Skeletal muscle satellite cell (primary cell): Measurements from ENCODE around the gene OR51B2. TPM values are rescaled to one million over a fixed set of nuclear protein-coding genes. Genes with fewer than 3 reads are reported as not detected.

Source experiments
- H3K27me3 ChIP-seq: 2 replicates; pipeline ENCODE4 v1.7.0; 2013; ENCODE audit warnings: low read length; ENCODE audit not compliant: control insufficient read depth, insufficient read depth
- H3K36me3 ChIP-seq: 2 replicates; pipeline ENCODE4 v1.7.0; 2013; ENCODE audit warnings: mild to moderate bottlenecking, control low read depth, low read length; ENCODE audit not compliant: insufficient read depth
- H3K4me1 ChIP-seq: 2 replicates; pipeline ENCODE4 v1.7.0; 2013; ENCODE audit warnings: low read length; ENCODE audit not compliant: control insufficient read depth, insufficient read depth
- H3K4me2 ChIP-seq: 2 replicates; pipeline ENCODE4 v1.7.0; 2013; ENCODE audit warnings: mild to moderate bottlenecking, low read length
- H3K4me3 ChIP-seq: 2 replicates; pipeline ENCODE4 v1.7.0; 2013; ENCODE audit warnings: low read length
- H3K9ac ChIP-seq: 2 replicates; pipeline ENCODE4 v1.7.0; 2013; ENCODE audit warnings: mild to moderate bottlenecking, low read depth, low read length, moderate library complexity
- H3K9me3 ChIP-seq: replicated peaks from 2 replicates; pipeline ENCODE4 v1.7.0; 2013; ENCODE audit warnings: mild to moderate bottlenecking, control low read depth, low read length
- small RNA-seq: library from RNA; depleted of rRNA; stranded (forward); fragments of <200 nt; gene quantifications from one replicate; pipeline ENCODE3, GENCODE V24; 2012

The OR51B2 gene

GRCh38 chr11:5279471-5280090 lies 44.5 kb downstream of the OR51B2 start:
- H3K36me3 ChIP-seq: no peaks in the 10 kb centered on the region
- H3K9ac ChIP-seq: no peak overlapping the region
- no peaks in the 10 kb centered on the region for H3K27me3 ChIP-seq
- H3K4me1 ChIP-seq: peaks cover 17% of the 10 kb centered on the region
- H3K9me3 ChIP-seq: no peaks in the 10 kb centered on the region
- H3K4me2 ChIP-seq: no peak overlapping the region
- H3K4me3 ChIP-seq: no peak overlapping the region

- Histone ChIP-seq H3K36me3 (no peaks in the 10 kb centered on the region), H3K4me3 (no peak overlapping the region), H3K9me3 (no peaks in the 10 kb centered on the region), H3K27me3 (no peaks in the 10 kb centered on the region), H3K4me1 (peaks cover 17% of the 10 kb centered on the region), H3K4me2 (no peak overlapping the region), H3K9ac (no peak overlapping the region)
These were observed 46.2 kb downstream of the OR51B2 start for GRCh38 chr11:5277807-5278382.

GRCh38 chr11:5276697-5277096 lies 47.4 kb downstream of the OR51B2 start:
- no peaks in the 10 kb centered on the region for H3K9me3 ChIP-seq
- peaks cover 17% of the 10 kb centered on the region for H3K4me1 ChIP-seq
- H3K4me2 ChIP-seq: no peak overlapping the region
- H3K36me3 ChIP-seq: no peaks in the 10 kb centered on the region
- H3K4me3 ChIP-seq: no peak overlapping the region
- H3K9ac ChIP-seq: no peak overlapping the region
- H3K27me3 ChIP-seq: no peaks in the 10 kb centered on the region

- Histone ChIP-seq H3K27me3 (no peaks in the 10 kb centered on the region), H3K4me1 (peaks cover 9% of the 10 kb centered on the region), H3K4me2 (no peak overlapping the region), H3K9me3 (no peaks in the 10 kb centered on the region), H3K4me3 (no peak overlapping the region), H3K9ac (no peak overlapping the region), H3K36me3 (no peaks in the 10 kb centered on the region)
These were observed 48.6 kb downstream of the OR51B2 start for GRCh38 chr11:5275369-5276110.

GRCh38 chr11:5274395-5274794 lies 49.7 kb downstream of the OR51B2 start:
- Histone ChIP-seq H3K4me3 (no peak overlapping the region), H3K36me3 (no peaks in the 10 kb centered on the region), H3K9ac (no peak overlapping the region), H3K27me3 (no peaks in the 10 kb centered on the region), H3K9me3 (no peaks in the 10 kb centered on the region), H3K4me2 (no peak overlapping the region), H3K4me1 (peaks cover under 1% of the 10 kb centered on the region)

Small RNAs within 50 kb of the gene (small RNA-seq; reads per million reads assigned to genes)
- gene AC104389.3: not detected
